Hepatocyte (in vitro differentiated cells): ENCODE data around the gene ABCD3.
"Not testable (repeated sequence)": the region's sequence is repeated elsewhere in the genome, so short reads cannot be mapped to it uniquely, and the experiment has no call there.

Experiments
- EZH2 ChIP-seq: fragments of 200-600 bp; sonication (generic); IDR thresholded peaks from 2 replicates; pipeline ENCODE4 v1.6.1; 2016; ENCODE audit warnings: antibody characterized with exemption, mild to moderate bottlenecking, borderline replicate concordance
- EZH2phosphoT487 ChIP-seq: fragments of 200-600 bp; sonication (generic); IDR thresholded peaks from one replicate; pipeline ENCODE4 v1.6.1; 2018; ENCODE audit warnings: antibody characterized with exemption, mild to moderate bottlenecking, low read depth, moderate library complexity; ENCODE audit not compliant: unreplicated experiment, severe bottlenecking
- TF ChIP-seq, protein P1 (sequence below): fragments of 200-600 bp; sonication (generic); IDR thresholded peaks from 2 replicates; pipeline ENCODE4 v1.5.1; 2016; ENCODE audit warnings: antibody characterized with exemption, mild to moderate bottlenecking; ENCODE audit not compliant: poor library complexity

DNA sequence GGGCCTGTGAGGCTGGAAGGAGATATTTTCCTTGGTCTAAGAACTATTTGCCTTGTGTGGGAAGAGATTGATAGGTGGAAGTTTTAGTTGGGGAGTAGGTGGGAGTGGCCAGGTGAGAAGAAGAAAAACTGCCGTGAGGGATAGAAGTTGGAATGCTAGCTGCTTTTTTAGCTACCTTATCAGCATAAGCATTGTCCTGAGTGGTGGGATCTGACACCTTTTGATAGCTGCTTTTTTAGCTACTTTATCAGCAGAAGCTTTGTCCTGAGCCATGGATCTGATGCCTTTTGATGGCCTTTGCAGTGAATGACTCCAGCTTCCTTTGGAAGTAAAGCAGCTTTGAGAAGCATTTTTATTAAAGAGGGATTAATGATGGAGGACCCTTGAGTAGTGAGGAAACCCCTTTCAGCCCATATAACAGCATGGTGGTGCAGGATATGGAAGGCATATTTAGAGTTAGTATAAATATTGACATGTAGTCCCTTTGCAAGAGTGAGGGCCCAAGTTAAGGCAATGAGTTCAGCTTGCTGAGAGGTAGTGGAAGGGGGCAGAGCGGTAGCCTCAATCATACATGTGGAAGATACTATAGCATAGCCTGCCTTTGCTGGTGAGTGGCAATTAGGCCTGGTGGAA, 149.9 kb downstream of the ABCD3 start:
- not testable (repeated sequence) for TF ChIP-seq EZH2, EZH2phosphoT487
- TF ChIP-seq, protein P1, sequence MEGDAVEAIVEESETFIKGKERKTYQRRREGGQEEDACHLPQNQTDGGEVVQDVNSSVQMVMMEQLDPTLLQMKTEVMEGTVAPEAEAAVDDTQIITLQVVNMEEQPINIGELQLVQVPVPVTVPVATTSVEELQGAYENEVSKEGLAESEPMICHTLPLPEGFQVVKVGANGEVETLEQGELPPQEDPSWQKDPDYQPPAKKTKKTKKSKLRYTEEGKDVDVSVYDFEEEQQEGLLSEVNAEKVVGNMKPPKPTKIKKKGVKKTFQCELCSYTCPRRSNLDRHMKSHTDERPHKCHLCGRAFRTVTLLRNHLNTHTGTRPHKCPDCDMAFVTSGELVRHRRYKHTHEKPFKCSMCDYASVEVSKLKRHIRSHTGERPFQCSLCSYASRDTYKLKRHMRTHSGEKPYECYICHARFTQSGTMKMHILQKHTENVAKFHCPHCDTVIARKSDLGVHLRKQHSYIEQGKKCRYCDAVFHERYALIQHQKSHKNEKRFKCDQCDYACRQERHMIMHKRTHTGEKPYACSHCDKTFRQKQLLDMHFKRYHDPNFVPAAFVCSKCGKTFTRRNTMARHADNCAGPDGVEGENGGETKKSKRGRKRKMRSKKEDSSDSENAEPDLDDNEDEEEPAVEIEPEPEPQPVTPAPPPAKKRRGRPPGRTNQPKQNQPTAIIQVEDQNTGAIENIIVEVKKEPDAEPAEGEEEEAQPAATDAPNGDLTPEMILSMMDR = not testable (repeated sequence)
